ENCODE results near the gene IQCK. TPM values are rescaled to one million over a fixed set of nuclear protein-coding genes. Genes with fewer than 3 reads are reported as not detected.
A peak's percentile ranks its signal among the peaks of the same experiment; 100 is the strongest.
"Not testable (repeated sequence)": the region's sequence is repeated elsewhere in the genome, so short reads cannot be mapped to it uniquely, and the experiment has no call there.

The IQCK gene
- 9.2 and 10.8 TPM in 2 replicates for total RNA-seq

GRCh38 chr16:19717741-19718623 is at the start of gene IQCK, which contains the start of gene KNOP1:
Gene IQCK (plus strand): TSS chr16:19718271. CDS start chr16:19718307, 36 bp downstream.
Gene KNOP1 (minus strand): TSS chr16:19718227. CDS start chr16:19715035, 3,192 bp downstream.
- peak; percentile 63 for DNase-seq (ENCODE audit: low read depth, low spot score)

- DNase-seq (ENCODE audit: low read depth, low spot score): no peak
Observed at GRCh38 chr16:19672378-19672777, 45.7 kb upstream of the IQCK start.

- no peak for DNase-seq (ENCODE audit: low read depth, low spot score)
Observed at GRCh38 chr16:19674485-19674884, 43.6 kb upstream of the IQCK start.

- DNase-seq (ENCODE audit: low read depth, low spot score): no peak
Observed at GRCh38 chr16:19677402-19677801, 40.7 kb upstream of the IQCK start.

GRCh38 chr16:19678804-19679203 is 39.3 kb upstream of the IQCK start:
- DNase-seq (ENCODE audit: low read depth, low spot score): no peak

GRCh38 chr16:19679281-19679680 is 38.8 kb upstream of the IQCK start:
- not testable (repeated sequence) for DNase-seq (ENCODE audit: low read depth, low spot score)

- no peak for DNase-seq (ENCODE audit: low read depth, low spot score)
Observed at GRCh38 chr16:19680881-19681340, 37.2 kb upstream of the IQCK start.

GRCh38 chr16:19681637-19682036 is 36.4 kb upstream of the IQCK start:
- no peak for DNase-seq (ENCODE audit: low read depth, low spot score)

- DNase-seq (ENCODE audit: low read depth, low spot score): no peak
Observed at GRCh38 chr16:19683453-19684236, 34.4 kb upstream of the IQCK start.

- DNase-seq (ENCODE audit: low read depth, low spot score): no peak
Observed at GRCh38 chr16:19685176-19685575, 32.9 kb upstream of the IQCK start.

GRCh38 chr16:19687279-19687678 is 30.8 kb upstream of the IQCK start:
- DNase-seq (ENCODE audit: low read depth, low spot score): no peak

GRCh38 chr16:19688396-19689024 is 29.6 kb upstream of the IQCK start:
- DNase-seq (ENCODE audit: low read depth, low spot score): no peak

GRCh38 chr16:19689342-19689741 is 28.7 kb upstream of the IQCK start:
- DNase-seq (ENCODE audit: low read depth, low spot score): no peak

GRCh38 chr16:19690196-19690595 is 27.9 kb upstream of the IQCK start:
- DNase-seq (ENCODE audit: low read depth, low spot score): no peak

- no peak for DNase-seq (ENCODE audit: low read depth, low spot score)
Observed at GRCh38 chr16:19691161-19691711, 26.8 kb upstream of the IQCK start.

GRCh38 chr16:19694989-19695388 is 23.1 kb upstream of the IQCK start:
- DNase-seq (ENCODE audit: low read depth, low spot score): no peak

GRCh38 chr16:19696328-19696727 is 21.7 kb upstream of the IQCK start:
- DNase-seq (ENCODE audit: low read depth, low spot score): peak; percentile 82

- DNase-seq (ENCODE audit: low read depth, low spot score): no peak
Observed at GRCh38 chr16:19696961-19697360, 21.1 kb upstream of the IQCK start.

GRCh38 chr16:19697756-19698318 is 20.2 kb upstream of the IQCK start:
- DNase-seq (ENCODE audit: low read depth, low spot score): no peak

- DNase-seq (ENCODE audit: low read depth, low spot score): no peak
Observed at GRCh38 chr16:19698480-19699465, 19.3 kb upstream of the IQCK start.
